COLO668 (cell line): ENCODE results near the gene CES2.
"Not testable (repeated sequence)": the region's sequence is repeated elsewhere in the genome, so short reads cannot be mapped to it uniquely, and the experiment has no call there.

Source experiments
- DNase-seq: peaks from one replicate; lab custom pipeline; 2025; ENCODE audit not compliant: unreplicated experiment; lab: John Stamatoyannopoulos, UW

Gene CES2

GRCh38 chr16:66934138-66934838 lies 1.0 kb upstream of the CES2 start, which contains the start of gene CIAO2B:
Gene CIAO2B (minus strand): TSS chr16:66934402. CDS start chr16:66934364, 38 bp downstream.
- DNase-seq, result peak; percentile 92

DNA sequence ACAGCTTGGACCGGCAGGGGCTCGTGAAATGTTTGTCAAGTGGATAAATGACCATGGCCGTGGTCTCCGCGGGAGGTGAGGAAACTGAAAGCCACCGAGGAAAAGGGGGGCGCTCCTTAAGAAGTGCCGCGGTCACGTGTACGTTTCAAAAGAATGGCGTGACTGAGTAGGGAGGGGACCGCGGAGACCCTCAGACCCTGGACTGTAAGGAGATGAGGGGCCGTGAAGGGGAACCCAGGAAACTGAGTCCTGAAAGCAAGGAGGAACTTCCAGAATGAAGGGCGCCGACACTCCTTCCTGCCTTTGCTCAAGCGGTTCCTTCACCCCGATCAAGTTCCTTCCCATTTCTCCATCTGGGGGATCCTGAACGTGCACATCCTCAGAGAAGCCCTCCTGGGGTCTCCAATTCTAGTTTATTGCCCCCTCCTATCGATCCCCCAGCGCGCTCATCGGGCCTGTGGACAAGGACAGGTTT lies 440 bp upstream of the CES2 start:
- DNase-seq, result not testable (repeated sequence)

GRCh38 chr16:66936462-66936861 lies 1.1 kb downstream of the CES2 start:
- no peak for DNase-seq

- no peak for DNase-seq
Observed at GRCh38 chr16:66936889-66937554, 1.7 kb downstream of the CES2 start.

GRCh38 chr16:66937725-66938337 lies 2.5 kb downstream of the CES2 start:
- DNase-seq, result no peak

DNA sequence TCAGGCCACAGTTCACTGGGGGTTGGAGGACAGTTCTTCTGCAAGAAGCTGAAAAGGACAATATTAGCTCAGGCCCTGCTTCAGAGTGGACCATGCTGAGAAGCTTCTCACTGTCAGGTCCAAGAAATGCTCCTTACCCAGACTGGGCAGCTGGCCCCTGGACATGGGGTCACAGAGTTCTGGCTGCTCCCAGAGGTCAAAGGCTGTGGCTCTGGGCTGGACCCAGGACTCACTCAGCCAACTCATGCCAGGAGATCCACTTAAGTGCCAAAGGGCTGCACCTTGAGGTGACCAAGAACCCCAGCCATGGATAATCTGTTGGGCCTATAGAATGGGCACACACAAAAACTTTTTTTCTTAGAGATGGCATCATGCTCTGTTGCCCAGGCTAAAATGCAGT lies 4.0 kb downstream of the CES2 start:
- no peak for DNase-seq

DNA sequence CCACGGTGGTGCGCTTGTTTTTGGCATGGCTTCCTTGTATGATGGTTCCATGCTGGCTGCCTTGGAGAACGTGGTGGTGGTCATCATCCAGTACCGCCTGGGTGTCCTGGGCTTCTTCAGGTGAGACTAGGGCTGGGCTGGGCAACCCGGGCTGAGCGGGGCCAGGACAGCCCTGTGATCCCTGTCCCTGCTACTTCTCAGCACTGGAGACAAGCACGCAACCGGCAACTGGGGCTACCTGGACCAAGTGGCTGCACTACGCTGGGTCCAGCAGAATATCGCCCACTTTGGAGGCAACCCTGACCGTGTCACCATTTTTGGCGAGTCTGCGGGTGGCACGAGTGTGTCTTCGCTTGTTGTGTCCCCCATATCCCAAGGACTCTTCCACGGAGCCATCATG lies 4.9 kb downstream of the CES2 start:
- no peak for DNase-seq

DNA sequence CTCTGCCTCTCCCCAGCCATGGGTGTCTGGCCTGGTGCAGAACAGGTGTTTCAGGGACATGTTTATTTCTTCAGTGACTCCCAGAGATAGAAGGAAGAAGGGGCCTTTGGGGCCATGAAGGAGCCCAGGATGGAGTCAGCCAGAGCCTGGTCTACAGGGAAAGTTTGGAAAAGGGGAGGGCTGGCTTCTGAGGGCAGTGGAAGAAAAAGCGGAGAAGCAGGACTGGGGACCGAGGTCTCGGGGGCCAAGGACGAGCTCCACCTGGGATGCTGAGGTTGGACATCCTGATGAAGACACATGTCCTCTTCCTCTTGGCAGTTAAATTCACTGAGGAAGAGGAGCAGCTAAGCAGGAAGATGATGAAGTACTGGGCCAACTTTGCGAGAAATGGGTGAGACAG lies 7.7 kb downstream of the CES2 start:
- DNase-seq, result no peak

- DNase-seq, result no peak
Observed at GRCh38 chr16:66943426-66944053, 8.2 kb downstream of the CES2 start.

DNA sequence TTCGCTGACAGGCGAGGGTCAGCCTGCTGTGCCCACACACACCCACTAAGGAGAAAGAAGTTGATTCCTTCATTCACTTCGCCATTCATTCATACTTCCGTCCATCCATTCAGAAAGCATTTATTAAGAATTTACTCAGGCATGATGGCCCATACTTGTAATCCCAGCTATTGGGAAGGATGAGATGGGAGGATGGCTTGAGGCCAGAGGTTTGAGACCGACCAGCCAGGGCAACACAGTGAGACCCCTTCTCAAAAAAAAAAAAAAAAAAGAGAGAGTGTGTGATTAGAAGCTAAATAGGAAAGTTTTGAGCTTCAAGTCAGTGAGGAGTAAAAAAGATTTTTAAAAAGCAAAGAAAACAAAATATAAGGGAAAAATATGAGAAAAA lies 8.7 kb downstream of the CES2 start:
- DNase-seq, result no peak

DNA sequence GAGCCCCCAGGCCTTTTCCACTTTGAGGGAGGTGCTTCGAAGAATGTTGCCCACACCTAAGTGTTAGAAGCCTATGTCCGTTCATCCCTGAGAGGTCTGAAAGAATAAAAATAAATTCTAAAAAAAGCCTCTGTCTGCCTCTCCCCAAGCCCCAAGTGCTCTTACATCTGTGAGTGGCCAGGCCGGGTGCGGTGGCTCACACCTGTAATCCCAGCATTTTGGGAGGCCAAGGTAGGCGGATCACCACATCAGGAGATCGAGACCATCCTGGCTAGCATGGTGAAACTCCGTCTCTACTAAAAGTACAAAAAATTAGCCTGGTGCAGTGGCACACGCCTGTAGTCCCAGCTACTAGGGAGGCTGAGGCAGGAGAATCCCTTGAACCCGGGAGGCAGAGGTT lies 9.7 kb downstream of the CES2 start:
- not testable (repeated sequence) for DNase-seq

DNA sequence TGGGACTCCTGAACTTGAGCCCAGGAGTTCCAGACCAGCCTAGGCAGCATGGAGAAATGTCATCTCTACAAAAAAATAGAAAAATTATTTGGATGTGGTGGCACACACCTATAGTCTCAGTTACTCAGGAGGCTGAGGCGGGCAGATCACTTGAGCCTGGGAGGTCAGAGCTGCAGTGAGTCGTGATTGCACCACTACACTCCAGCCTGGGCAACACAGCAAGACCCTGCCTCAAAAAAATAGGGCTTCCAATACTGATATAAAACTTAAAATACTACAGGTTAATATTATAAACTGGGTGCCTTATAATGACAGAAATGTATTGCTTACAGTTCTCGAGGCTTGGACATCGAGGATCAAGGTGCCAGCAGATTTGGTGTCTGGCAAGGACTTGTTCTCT lies 10.6 kb downstream of the CES2 start:
- DNase-seq, result no peak

GRCh38 chr16:66946541-66946940 lies 11.2 kb downstream of the CES2 start:
- no peak for DNase-seq

GRCh38 chr16:66946974-66947301 lies 11.6 kb downstream of the CES2 start:
- no peak for DNase-seq

- DNase-seq, result peak; percentile 79
Observed at GRCh38 chr16:66947302-66948065, 12.2 kb downstream of the CES2 start.

DNA sequence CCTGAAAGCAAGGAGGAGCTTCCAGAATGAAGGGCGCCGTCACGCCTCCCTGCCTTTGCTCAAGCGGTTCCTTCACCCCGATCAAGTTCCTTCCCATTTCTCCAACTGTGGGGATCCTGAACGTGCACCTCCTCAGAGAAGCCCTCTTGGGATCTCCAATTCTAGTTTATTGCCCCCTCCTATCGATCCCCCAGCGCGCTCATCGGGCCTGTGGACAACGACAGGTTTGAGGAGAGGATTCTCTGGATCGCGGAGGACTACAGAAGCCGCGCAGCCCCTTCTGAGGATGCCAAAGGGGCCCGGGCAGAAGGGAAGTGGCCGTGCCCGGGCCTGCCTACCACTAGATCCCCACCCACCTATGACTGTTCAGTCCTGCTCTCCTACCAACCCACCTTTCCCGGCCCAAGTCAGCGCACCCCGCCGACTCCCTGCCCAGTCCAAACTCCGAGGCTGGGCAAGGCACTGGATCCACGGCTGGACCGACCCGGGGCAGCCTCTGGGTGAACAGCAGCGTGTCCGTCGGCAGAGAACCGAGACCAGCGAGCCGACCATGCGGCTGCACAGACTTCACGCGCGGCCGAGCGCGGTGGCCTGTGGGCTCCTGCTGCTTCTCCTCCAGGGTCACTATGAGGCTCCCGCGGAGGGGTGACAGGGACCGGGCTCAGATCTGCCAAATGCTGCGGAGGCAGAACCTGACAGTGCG lies 13.0 kb downstream of the CES2 start:
- peak; percentile 12 for DNase-seq

DNA sequence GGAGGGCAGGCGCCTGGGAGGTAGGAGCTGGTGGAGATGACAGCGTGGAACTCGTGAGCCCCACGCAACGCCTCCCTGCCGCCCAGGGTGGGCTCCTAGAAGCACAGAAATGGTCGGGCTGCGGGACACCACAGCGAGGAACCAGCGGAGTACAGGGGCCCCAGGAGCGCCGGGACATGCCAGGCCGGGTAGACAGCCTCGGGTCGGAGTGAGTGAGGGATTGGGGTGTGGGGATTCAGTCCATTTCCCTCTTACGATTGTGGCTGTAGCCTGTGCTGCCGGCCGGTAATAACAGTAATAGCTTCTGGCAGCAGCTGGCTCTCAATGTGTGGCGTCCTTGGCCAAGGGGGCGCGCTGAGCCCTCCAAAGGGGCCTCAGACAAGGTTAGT lies 13.5 kb downstream of the CES2 start:
- no peak for DNase-seq

DNA sequence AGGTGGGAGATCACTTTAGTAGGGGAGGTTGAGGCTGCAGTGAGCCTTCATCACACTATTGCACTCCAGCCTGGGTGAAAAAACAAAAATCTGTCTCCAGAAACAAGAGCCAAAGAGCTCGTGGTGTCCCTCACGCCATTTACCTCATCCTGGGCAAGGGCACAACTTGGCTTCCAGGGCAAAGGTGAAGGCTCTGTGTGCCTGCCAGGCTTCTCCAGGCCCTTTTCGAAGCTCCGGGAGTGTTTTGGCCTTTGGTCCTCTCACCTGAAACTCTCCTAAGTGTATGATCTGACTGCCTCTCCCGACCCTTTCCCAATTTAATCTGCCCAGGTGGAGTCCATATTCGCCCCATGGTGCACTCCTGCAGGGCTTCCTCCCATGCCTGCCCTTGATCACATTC lies 14.2 kb downstream of the CES2 start:
- no peak for DNase-seq

- DNase-seq, result no peak
Observed at GRCh38 chr16:66950437-66950836, 15.1 kb downstream of the CES2 start.

GRCh38 chr16:66950971-66951790 lies 15.9 kb downstream of the CES2 start:
- no peak for DNase-seq
